Neural cell (in vitro differentiated cells): ENCODE results near the gene ACAD10. TPM values are rescaled to one million over a fixed set of nuclear protein-coding genes. Genes with fewer than 3 reads are reported as not detected.

ENCODE experiments used
- H2AFZ ChIP-seq: fragments of 200-600, 300-800 bp; sonication (generic), shearing (Covaris generic); 2 replicates; pipeline ENCODE4 v1.6.0; 2014; ENCODE audit warnings: low read depth, mild to moderate bottlenecking, antibody characterized with exemption, low read length, moderate library complexity
- H3F3A ChIP-seq: fragments of 200-600 bp; shearing (Covaris generic); 2 replicates; pipeline ENCODE4 v1.6.1; 2016; ENCODE audit warnings: mild to moderate bottlenecking, moderate library complexity, mixed read lengths, antibody characterized with exemption, low read length; ENCODE audit not compliant: insufficient read depth, poor library complexity, severe bottlenecking
- H3K27ac ChIP-seq: fragments of 200-600, 300-800 bp; sonication (generic), shearing (Covaris generic); 2 replicates; pipeline ENCODE4 v1.5.1; 2014; ENCODE audit warnings: mild to moderate bottlenecking, low read length, moderate library complexity
- H3K27me3 ChIP-seq: fragments of 300-800, 200-600 bp; sonication (generic), shearing (Covaris generic); 2 replicates; pipeline ENCODE4 v1.6.0; 2014; ENCODE audit warnings: mild to moderate bottlenecking, low read depth, low read length, moderate library complexity; ENCODE audit not compliant: insufficient read depth
- H3K36me3 ChIP-seq: fragments of 300-800, 200-600 bp; sonication (generic), shearing (Covaris generic); 2 replicates; pipeline ENCODE4 v1.5.1; 2014; ENCODE audit warnings: mild to moderate bottlenecking, antibody characterized with exemption, low read length, moderate library complexity; ENCODE audit not compliant: insufficient read depth
- H3K4me2 ChIP-seq: fragments of 300-800, 200-600 bp; sonication (generic), shearing (Covaris generic); 2 replicates; pipeline ENCODE4 v1.6.0; 2014; ENCODE audit warnings: mild to moderate bottlenecking, low read length
- H3K4me3 ChIP-seq: fragments of 300-800, 200-600 bp; sonication (generic), shearing (Covaris generic); 2 replicates; pipeline ENCODE4 v1.5.1; 2014; ENCODE audit warnings: mild to moderate bottlenecking, low read length, moderate library complexity
- H3K79me2 ChIP-seq: fragments of 200-600 bp; shearing (Covaris generic); replicated peaks from 2 replicates; pipeline ENCODE4 v1.6.0; 2014; ENCODE audit warnings: mild to moderate bottlenecking, low read length, moderate library complexity; ENCODE audit not compliant: insufficient read depth
- H3K9ac ChIP-seq: fragments of 300-800, 200-600 bp; sonication (generic), shearing (Covaris generic); 2 replicates; pipeline ENCODE4 v1.6.1; 2016; ENCODE audit warnings: mild to moderate bottlenecking, low read length, mixed read lengths
- H3K9me2 ChIP-seq: fragments of 200-600 bp; shearing (Covaris generic); 2 replicates; pipeline ENCODE4 v1.6.1; 2016; ENCODE audit warnings: mild to moderate bottlenecking, low read length, mixed read lengths; ENCODE audit not compliant: insufficient read depth
- H3K9me3 ChIP-seq: fragments of 200-600, 300-800 bp; sonication (generic), shearing (Covaris generic); 2 replicates; pipeline ENCODE4 v1.6.1; 2016; ENCODE audit warnings: mild to moderate bottlenecking, mixed run types, low read length, moderate library complexity, mixed read lengths
- H4K20me1 ChIP-seq: fragments of 200-600 bp; shearing (Covaris generic); 2 replicates; pipeline ENCODE4 v1.6.1; 2016; ENCODE audit warnings: mild to moderate bottlenecking, mixed run types; ENCODE audit not compliant: insufficient read depth
- EP300 ChIP-seq: fragments of 450-650 bp; conservative IDR thresholded peaks from 2 replicates; pipeline ENCODE4 v1.6.1; 2014; ENCODE audit warnings: antibody characterized with exemption, mild to moderate bottlenecking, moderate library complexity; ENCODE audit not compliant: poor library complexity, severe bottlenecking
- EZH2 ChIP-seq: fragments of 200-600, 300-800 bp; shearing (Covaris generic), sonication (generic); IDR thresholded peaks from 2 replicates; pipeline ENCODE4 v1.6.1; 2014; ENCODE audit warnings: antibody characterized with exemption, low read length, borderline replicate concordance, mild to moderate bottlenecking; ENCODE audit not compliant: insufficient read depth, poor library complexity, severe bottlenecking
- MXI1 ChIP-seq: fragments of 450-650 bp; conservative IDR thresholded peaks from 2 replicates; pipeline ENCODE4 v1.6.1; 2014; ENCODE audit warnings: antibody characterized with exemption, mild to moderate bottlenecking; ENCODE audit not compliant: poor library complexity, severe bottlenecking
- POLR2AphosphoS5 ChIP-seq: IDR thresholded peaks from 2 replicates; pipeline ENCODE4 v1.6.1; 2012
- RAD21 ChIP-seq: fragments of 450-650 bp; conservative IDR thresholded peaks from 2 replicates; pipeline ENCODE4 v1.6.1; 2014; ENCODE audit warnings: antibody characterized with exemption, mild to moderate bottlenecking, moderate library complexity
- SMC3 ChIP-seq: fragments of 450-650 bp; conservative IDR thresholded peaks from 2 replicates; pipeline ENCODE4 v1.6.1; 2014; ENCODE audit warnings: antibody characterized with exemption, mild to moderate bottlenecking, moderate library complexity; ENCODE audit not compliant: poor library complexity
- TAF1 ChIP-seq: IDR thresholded peaks from 2 replicates; pipeline ENCODE4 v1.6.1; 2012; ENCODE audit warnings: low read depth
- polyA plus RNA-seq: library from polyadenylated mRNA; depleted of rRNA; stranded (reverse); fragments of >200 nt; gene quantifications from 2 replicates; pipeline ENCODE4 v1.2.3, GENCODE V29; 2014
- TF ChIP-seq, protein P1 (sequence below): IDR thresholded peaks from 2 replicates; pipeline ENCODE4 v1.6.1; 2012; ENCODE audit warnings: borderline replicate concordance
- TF ChIP-seq, protein P2 (sequence below): fragments of 450-650 bp; IDR thresholded peaks from 2 replicates; pipeline ENCODE4 v1.5.1; 2014; ENCODE audit warnings: antibody characterized with exemption, mild to moderate bottlenecking, moderate library complexity; ENCODE audit not compliant: poor library complexity, severe bottlenecking

ACAD10 gene
- polyA plus RNA-seq, 1 donor from 2014 or later = 25.7 TPM

DNA sequence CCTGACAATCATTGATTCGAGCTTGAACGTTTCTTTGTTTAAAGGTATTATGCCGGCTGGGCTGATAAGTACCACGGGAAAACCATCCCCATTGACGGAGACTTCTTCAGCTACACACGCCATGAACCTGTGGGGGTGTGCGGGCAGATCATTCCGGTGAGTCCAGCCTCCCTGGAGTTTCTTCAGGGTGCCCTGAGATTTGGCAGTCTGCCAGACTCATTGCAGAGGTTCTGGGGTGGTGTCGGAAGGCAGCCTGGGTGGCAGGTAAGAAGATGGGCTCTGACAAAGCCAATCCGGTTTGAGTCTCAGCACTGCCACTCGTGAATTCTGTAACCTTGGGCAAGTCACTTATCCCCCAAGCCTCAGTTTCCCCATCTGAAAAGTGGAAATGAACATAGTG is 103.9 kb downstream of the ACAD10 start:
- Histone ChIP-seq H3F3A (no peaks in the 10 kb centered on the region), H3K9me3 (no peaks in the 10 kb centered on the region), H3K36me3 (no peaks in the 10 kb centered on the region), H4K20me1 (no peaks in the 10 kb centered on the region), H3K4me2 (no peak overlapping the region), H3K4me3 (no peak overlapping the region), H3K9ac (no peak overlapping the region), H3K27ac (no peak overlapping the region), H3K9me2 (no peaks in the 10 kb centered on the region), H3K27me3 (no peaks in the 10 kb centered on the region), H2AFZ (no peak overlapping the region), H3K79me2 (no peaks in the 10 kb centered on the region)
- TF ChIP-seq, protein P1, sequence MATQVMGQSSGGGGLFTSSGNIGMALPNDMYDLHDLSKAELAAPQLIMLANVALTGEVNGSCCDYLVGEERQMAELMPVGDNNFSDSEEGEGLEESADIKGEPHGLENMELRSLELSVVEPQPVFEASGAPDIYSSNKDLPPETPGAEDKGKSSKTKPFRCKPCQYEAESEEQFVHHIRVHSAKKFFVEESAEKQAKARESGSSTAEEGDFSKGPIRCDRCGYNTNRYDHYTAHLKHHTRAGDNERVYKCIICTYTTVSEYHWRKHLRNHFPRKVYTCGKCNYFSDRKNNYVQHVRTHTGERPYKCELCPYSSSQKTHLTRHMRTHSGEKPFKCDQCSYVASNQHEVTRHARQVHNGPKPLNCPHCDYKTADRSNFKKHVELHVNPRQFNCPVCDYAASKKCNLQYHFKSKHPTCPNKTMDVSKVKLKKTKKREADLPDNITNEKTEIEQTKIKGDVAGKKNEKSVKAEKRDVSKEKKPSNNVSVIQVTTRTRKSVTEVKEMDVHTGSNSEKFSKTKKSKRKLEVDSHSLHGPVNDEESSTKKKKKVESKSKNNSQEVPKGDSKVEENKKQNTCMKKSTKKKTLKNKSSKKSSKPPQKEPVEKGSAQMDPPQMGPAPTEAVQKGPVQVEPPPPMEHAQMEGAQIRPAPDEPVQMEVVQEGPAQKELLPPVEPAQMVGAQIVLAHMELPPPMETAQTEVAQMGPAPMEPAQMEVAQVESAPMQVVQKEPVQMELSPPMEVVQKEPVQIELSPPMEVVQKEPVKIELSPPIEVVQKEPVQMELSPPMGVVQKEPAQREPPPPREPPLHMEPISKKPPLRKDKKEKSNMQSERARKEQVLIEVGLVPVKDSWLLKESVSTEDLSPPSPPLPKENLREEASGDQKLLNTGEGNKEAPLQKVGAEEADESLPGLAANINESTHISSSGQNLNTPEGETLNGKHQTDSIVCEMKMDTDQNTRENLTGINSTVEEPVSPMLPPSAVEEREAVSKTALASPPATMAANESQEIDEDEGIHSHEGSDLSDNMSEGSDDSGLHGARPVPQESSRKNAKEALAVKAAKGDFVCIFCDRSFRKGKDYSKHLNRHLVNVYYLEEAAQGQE = no peak
- TF ChIP-seq, protein P2, sequence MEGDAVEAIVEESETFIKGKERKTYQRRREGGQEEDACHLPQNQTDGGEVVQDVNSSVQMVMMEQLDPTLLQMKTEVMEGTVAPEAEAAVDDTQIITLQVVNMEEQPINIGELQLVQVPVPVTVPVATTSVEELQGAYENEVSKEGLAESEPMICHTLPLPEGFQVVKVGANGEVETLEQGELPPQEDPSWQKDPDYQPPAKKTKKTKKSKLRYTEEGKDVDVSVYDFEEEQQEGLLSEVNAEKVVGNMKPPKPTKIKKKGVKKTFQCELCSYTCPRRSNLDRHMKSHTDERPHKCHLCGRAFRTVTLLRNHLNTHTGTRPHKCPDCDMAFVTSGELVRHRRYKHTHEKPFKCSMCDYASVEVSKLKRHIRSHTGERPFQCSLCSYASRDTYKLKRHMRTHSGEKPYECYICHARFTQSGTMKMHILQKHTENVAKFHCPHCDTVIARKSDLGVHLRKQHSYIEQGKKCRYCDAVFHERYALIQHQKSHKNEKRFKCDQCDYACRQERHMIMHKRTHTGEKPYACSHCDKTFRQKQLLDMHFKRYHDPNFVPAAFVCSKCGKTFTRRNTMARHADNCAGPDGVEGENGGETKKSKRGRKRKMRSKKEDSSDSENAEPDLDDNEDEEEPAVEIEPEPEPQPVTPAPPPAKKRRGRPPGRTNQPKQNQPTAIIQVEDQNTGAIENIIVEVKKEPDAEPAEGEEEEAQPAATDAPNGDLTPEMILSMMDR = no peak
- no peak for TF ChIP-seq SMC3
- TF ChIP-seq EP300 = no peak
- no peak for TF ChIP-seq TAF1
- no peak for TF ChIP-seq EZH2
- TF ChIP-seq MXI1 = no peak
- no peak for TF ChIP-seq RAD21
- no peak for TF ChIP-seq POLR2AphosphoS5

DNA sequence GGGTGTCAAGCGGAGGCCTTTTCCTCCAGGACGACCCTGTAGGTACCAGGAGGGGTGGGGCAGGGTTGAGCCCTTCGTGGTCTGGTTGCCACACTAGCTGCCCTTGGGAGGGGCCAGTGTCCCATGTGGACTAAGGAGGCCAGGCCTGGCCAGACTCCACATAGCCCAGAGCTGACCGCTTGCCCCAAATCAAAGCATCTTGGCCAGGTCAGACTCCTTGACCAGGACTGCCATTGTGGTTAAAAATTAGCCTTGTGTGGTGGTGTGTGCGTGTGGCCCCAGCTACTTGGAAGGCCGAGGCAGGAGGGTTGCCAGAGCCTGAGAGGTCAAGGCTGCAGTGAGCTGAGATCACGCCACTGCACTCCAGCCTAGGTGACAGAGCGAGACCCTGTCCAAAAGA is 105.7 kb downstream of the ACAD10 start:
- Histone ChIP-seq H3K9me2 (no peaks in the 10 kb centered on the region), H3F3A (no peaks in the 10 kb centered on the region), H3K4me2 (no peak overlapping the region), H3K9me3 (no peaks in the 10 kb centered on the region), H4K20me1 (no peaks in the 10 kb centered on the region), H3K4me3 (no peak overlapping the region), H3K27ac (no peak overlapping the region), H3K27me3 (no peaks in the 10 kb centered on the region), H2AFZ (no peak overlapping the region), H3K9ac (no peak overlapping the region), H3K79me2 (no peaks in the 10 kb centered on the region), H3K36me3 (no peaks in the 10 kb centered on the region)
- TF ChIP-seq EZH2 (no peak), SMC3 (no peak), TAF1 (no peak), RAD21 (no peak), POLR2AphosphoS5 (no peak)
- TF ChIP-seq, protein P1 = no peak
